ENCODE measurements around the gene SPINK8. TPM values are rescaled to one million over a fixed set of nuclear protein-coding genes. Genes with fewer than 3 reads are reported as not detected.

The SPINK8 gene
- polyA plus RNA-seq, 1 donor from 2014 or later, result not detected

Other genes starting within 250 kb of the SPINK8 start
- not detected for gene CDC25A, start 145.2 kb downstream of the SPINK8 start, polyA plus RNA-seq
- gene CAMP, start 110.2 kb downstream of the SPINK8 start, polyA plus RNA-seq, result 1.1 TPM
- gene ZNF589, start 92.6 kb downstream of the SPINK8 start, polyA plus RNA-seq, result 9.1 TPM
- 81.1 TPM for gene NME6, start 32.3 kb downstream of the SPINK8 start, polyA plus RNA-seq
- gene FBXW12, start 38.6 kb upstream of the SPINK8 start, polyA plus RNA-seq, result not detected
- not detected for gene PLXNB1, start 96.4 kb upstream of the SPINK8 start, polyA plus RNA-seq
- gene CCDC51, start 106.5 kb upstream of the SPINK8 start, polyA plus RNA-seq, result 13.4 TPM
- 701 TPM for gene TMA7, start 106.6 kb upstream of the SPINK8 start, polyA plus RNA-seq
- 13.9 TPM for gene ATRIP, start 113.1 kb upstream of the SPINK8 start, polyA plus RNA-seq
- gene SHISA5, start 170.5 kb upstream of the SPINK8 start, polyA plus RNA-seq, result 307 TPM
- gene PFKFB4, start 223.1 kb upstream of the SPINK8 start, polyA plus RNA-seq, result 1.5 TPM
- not detected for gene UCN2, start 230.1 kb upstream of the SPINK8 start, polyA plus RNA-seq

Measured in IgD-negative memory B cell (primary cell).